ENCODE measurements around the gene FBXL19.

Gene FBXL19

GRCh38 chr16:30953111-30953510 is 29.7 kb downstream of the FBXL19 start:
- Mint-ChIP-seq H3K9me3 (no peaks in the 10 kb centered on the region), H3K27me3 (ENCODE audit: low read depth) (no peaks in the 10 kb centered on the region), H3K27ac (peak overlapping the region in 1 of 3 experiments; percentile 87), H3K36me3 (ENCODE audit: low read depth) (peaks cover 2% of the 10 kb centered on the region), H3K4me3 (peak overlapping the region in 2 of 3 experiments; percentile 77), H3K4me1 (peaks cover 17% of the 10 kb centered on the region)
- TF ChIP-seq CTCF (IDR thresholded peaks at IDR 0.05; ENCODE audit: unreplicated experiment in 3 of 3): no peak

DNA sequence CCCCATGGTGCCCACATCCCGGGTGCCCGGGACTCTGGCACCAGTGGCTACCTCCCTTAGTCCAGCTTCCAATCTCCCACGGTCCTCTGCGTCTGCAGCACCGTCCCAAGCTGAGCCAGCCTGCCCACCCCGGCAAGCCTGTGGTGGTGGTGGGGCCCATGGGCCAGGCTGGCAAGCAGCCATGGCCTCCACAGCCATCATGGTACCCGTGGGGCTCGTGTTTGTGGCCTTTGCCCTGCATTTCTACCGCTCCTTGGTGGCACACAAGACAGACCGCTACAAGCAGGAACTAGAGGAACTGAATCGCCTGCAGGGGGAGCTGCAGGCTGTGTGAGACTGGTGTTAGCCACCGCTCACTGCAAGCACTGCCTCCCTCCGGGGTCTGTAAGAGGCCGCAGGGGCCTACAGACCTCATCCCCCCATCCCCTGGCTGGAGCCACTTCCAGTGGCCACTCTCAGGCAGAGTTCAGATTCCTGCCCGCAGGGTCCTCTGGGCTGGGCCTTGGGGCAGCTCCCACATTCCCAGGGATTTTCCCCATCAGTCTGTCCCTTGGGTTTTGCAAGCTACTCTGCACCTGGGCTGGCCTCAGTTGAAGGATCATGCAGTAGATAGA is 30.2 kb downstream of the FBXL19 start:
- peaks cover 19% of the 10 kb centered on the region for H3K4me1 Mint-ChIP-seq
- peak overlapping the region; percentile 60 to 77 (median 77) for H3K4me3 Mint-ChIP-seq
- no peaks in the 10 kb centered on the region for H3K27me3 Mint-ChIP-seq (ENCODE audit: low read depth)
- TF ChIP-seq CTCF (IDR thresholded peaks at IDR 0.05; ENCODE audit: unreplicated experiment in 3 of 3): peak; percentile 78 to 86 (median 78)
- no peaks in the 10 kb centered on the region for H3K36me3 Mint-ChIP-seq (ENCODE audit: low read depth)
- H3K9me3 Mint-ChIP-seq: no peaks in the 10 kb centered on the region
- peak overlapping the region; percentile 87 to 93 (median 90) for H3K27ac Mint-ChIP-seq

GRCh38 chr16:30954993-30955392 is 31.6 kb downstream of the FBXL19 start:
- no peak for TF ChIP-seq CTCF (IDR thresholded peaks at IDR 0.05; ENCODE audit: unreplicated experiment in 3 of 3)
- Mint-ChIP-seq H3K27ac (peak overlapping the region; percentile 11 to 90 (median 57)), H3K4me3 (peak overlapping the region; percentile 40 to 59 (median 44)), H3K9me3 (no peaks in the 10 kb centered on the region), H3K27me3 (ENCODE audit: low read depth) (no peaks in the 10 kb centered on the region), H3K4me1 (peaks cover 27% of the 10 kb centered on the region), H3K36me3 (ENCODE audit: low read depth) (peaks cover 7% of the 10 kb centered on the region)

GRCh38 chr16:30956601-30957455 is 33.5 kb downstream of the FBXL19 start:
- H3K4me3 Mint-ChIP-seq: peak overlapping the region; percentile 95 to 98 (median 97)
- TF ChIP-seq CTCF (IDR thresholded peaks at IDR 0.05; ENCODE audit: unreplicated experiment in 3 of 3): peak in 2 of 3 experiments; percentile 19 to 52
- H3K27me3 Mint-ChIP-seq (ENCODE audit: low read depth): no peaks in the 10 kb centered on the region
- H3K4me1 Mint-ChIP-seq: peaks cover 27% of the 10 kb centered on the region
- H3K9me3 Mint-ChIP-seq: no peaks in the 10 kb centered on the region
- H3K36me3 Mint-ChIP-seq (ENCODE audit: low read depth): peaks cover 23% of the 10 kb centered on the region
- H3K27ac Mint-ChIP-seq: peak overlapping the region; percentile 100

DNA sequence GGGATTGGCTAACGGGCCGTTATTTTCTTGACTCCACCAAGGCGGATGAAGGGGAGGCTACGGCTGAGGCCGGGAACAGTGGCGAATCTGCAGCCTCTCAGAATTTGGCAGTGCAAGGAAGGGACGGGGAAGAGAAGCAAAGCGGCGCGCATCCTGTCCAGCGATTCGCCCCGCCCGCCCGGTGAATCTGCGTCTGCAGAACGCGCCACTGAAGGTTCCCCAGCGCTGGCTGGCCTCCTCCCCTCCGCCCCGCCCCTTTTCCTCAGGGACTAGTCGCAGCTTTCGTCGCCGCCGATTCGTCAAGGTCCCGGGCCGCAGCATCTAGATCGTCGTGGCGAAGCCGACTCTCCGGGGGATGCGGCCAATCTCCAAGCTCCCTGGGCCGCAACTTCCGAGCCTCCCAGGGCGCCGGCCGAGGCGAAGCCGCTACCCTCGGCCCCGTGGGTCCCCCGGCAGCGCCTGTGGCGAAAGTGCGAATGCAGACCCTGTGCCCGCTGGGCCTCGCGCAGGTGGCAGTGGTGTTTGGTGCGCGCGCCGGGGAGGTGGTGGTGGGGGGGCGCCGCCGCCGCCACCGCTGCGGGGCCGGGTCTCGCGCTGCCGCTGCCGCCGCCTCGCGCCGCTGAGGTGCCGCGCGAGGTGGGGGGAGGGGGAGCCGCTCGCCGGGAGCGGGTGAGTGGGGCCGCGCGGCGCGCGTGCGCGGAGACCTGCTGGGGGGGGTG is 34.2 kb downstream of the FBXL19 start, which contains the start of gene SETD1A:
Gene SETD1A, plus strand, starts transcription at position 299 of the 719 bp plus-strand sequence. CDS start 978 bp downstream, outside the sequence.
- H3K9me3 Mint-ChIP-seq: no peaks in the 10 kb centered on the region
- H3K27ac Mint-ChIP-seq: peak within 1 kb of the TSS; percentile 100
- H3K27me3 Mint-ChIP-seq (ENCODE audit: low read depth): no peaks in the 10 kb centered on the region
- TF ChIP-seq CTCF (IDR thresholded peaks at IDR 0.05; ENCODE audit: unreplicated experiment in 3 of 3): no peak
- peak within 1 kb of the TSS; percentile 97 to 98 (median 97) for H3K4me3 Mint-ChIP-seq
- peaks cover 28% of the 10 kb centered on the region for H3K36me3 Mint-ChIP-seq (ENCODE audit: low read depth)
- H3K4me1 Mint-ChIP-seq: peaks cover 27% of the 10 kb centered on the region
